Measurements from ENCODE around the gene PXT1.

GRCh38 chr6:36374194-36374593, 68.5 kb downstream of the PXT1 start:
- no peak for TF ChIP-seq CTCF (conservative IDR thresholded peaks at IDR 0.05 in 1 of 2, IDR thresholded peaks at IDR 0.05 in 1 of 2; ENCODE audit: low read depth in 1 of 2, low read length in 2 of 2)
- no peak for TF ChIP-seq EZH2 (IDR thresholded peaks at IDR 0.05; ENCODE audit: low read length, missing control alignments)

Measured in fibroblast of lung (primary cell).